Colon (tissue), 2 donors: ENCODE results near the gene CHAT.

Source experiments
- FAIRE-seq: peaks from 2 replicates; lab custom pipeline; 2012; peaks lifted over from hg19 to GRCh38; lab: Jason Lieb, UNC
- donor health status: control.
- donor health status: control.

Gene CHAT

DNA sequence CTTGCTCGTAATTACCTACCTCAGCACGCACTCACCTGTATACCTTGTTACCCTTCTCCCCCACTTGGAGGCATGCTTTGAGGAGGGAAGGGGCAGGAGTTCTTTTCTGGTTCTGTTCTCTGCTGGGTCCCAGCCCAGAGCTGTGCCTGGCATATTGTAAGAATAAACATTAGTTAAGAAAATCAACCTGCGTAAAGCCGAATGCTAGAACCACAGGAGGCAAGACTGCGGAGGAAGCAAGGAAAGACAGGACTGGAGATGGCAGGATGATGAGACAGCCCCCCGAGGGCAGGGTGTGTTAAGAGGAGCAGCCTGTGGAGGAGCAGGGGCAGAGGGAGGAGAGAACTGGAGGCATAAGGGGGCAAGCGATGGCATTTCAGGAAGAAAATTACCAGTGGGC is 75.1 kb downstream of the CHAT start:
- no peak for FAIRE-seq

DNA sequence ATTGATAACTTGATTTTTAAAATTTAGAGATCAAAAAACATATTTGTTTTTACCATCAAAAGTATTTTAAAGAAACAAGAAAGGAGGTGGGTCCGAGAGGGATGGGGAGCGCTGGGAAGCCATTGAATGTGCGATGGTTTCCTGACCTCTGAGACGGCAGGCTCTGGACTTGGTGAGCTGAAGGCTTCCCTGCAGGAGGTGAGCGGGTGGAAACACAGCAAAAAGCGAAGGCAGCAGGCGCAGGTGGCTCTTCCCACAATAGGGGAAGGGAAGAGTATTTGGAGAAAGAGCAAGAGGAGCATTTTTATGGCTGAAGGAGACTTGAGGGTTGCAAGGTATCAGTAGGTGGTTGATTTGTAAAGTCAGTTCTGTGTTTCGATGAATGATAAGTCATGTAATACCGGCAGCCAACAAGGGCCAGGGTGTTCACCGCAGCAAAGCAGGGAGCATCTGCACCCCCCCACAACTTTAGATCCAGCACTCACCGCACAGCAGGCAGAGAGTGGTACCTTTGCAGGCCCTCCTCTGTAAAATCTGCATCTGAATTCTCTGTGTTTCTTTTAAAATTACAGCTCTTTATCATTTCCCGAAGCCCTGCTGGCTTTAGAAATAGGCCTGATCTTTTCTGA is 76.2 kb downstream of the CHAT start:
- no peak for FAIRE-seq

DNA sequence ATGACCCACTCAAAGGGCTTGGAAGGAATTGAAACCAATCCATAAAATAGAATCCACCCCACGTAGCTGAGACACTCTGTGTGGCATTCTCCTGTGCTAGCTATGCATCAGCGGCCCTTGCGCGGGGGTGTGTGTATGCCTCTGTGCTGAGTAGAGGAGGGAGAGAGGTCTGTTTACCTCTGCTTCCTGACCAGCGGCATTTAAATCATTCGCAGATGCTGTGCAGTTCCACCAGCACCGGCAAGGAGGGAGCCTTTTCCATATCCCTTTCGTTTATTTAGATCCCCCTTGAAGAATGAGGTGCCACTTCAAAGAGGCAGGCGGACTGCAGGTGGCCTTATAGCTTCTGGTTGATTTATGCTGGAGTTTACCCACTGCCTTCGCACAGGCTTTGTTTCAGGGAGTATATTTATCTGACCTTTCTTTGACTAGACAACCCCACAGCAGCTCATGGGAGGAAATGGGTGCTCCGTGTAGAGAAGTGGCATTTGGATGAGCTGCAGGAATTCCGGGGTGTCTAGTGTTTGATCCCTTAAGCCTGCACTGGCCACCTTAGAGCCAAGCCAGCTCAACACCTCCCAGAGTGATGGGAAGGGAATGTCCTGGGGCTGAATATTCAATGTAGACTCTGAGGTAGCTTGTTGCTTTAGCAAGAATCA is 77.0 kb downstream of the CHAT start:
- no peak for FAIRE-seq

DNA sequence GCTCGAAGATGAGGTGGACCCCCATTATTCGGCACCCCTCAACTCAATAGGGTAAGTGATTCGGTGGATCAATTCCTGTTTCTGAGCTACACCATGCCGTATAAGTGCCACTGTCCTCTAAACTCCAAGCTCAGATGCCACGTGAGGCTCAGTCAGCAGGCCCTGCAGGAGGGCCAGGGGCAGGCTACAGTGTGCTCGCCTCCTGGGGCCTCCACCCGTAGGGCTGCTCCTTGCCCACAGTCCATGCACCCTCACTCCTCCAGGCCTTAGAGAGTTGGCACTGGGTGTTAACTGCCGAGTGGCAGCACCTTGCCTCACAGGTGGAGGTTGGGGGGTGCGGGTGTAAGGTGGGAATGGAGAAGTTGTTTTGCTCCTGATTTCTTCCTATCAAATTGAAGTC is 77.8 kb downstream of the CHAT start:
- no peak for FAIRE-seq

DNA sequence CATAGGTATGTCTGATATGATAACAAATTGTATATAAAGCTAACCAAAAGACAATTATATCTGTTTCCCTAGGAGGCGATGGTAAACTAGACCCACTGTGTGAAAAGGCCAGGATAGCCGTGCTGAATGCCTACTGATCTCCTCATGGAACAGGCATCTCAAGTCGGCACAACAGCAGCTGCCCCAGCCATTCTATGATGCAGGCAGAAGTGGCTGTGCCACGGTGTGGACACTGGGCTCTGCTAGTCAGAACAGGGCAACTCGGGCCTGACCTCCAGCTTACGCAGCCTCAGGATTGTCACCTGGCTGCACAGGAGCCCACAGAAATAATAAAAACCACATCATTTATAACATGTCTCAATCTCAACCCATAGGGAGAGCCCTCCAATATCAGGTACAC is 80.6 kb downstream of the CHAT start:
- FAIRE-seq: no peak

DNA sequence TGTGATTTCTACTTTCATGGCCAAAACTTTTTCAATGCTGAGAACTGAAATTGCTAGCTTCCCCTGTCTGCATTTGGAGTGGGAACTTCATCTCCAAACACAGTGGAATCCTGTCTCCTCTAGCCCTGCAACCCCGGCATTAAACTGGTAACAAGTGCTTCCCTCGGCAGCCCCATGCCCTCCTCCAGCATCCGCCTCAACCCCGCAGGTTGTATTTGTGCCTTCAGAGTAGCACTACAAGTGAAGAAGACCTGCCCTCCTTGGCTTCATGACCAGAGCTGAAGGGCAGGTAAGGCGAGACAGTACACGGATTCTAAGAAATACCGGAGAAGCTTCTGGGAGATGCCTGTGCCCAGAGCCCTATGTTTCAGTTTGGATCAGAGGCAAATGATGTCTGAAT is 82.5 kb downstream of the CHAT start:
- no peak for FAIRE-seq

DNA sequence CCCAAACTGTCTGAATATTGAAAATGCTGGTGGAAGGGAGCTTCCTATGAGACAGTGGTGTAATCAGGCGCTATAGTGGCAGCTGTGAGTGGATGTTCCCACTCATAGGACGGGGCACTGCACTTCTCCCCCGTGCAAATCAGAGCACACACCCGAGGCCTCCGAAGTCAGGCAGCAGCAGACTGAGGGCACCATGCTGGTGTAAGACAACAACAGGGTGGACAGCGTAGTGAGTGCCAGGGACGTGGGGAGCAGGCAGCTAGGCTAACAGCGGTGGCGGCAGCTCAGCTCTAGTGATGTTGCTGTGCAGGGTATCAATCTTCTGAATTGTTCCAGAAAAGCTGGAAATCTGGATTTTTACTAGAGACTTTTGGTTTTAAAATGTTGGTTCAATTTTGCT is 84.8 kb downstream of the CHAT start:
- no peak for FAIRE-seq

DNA sequence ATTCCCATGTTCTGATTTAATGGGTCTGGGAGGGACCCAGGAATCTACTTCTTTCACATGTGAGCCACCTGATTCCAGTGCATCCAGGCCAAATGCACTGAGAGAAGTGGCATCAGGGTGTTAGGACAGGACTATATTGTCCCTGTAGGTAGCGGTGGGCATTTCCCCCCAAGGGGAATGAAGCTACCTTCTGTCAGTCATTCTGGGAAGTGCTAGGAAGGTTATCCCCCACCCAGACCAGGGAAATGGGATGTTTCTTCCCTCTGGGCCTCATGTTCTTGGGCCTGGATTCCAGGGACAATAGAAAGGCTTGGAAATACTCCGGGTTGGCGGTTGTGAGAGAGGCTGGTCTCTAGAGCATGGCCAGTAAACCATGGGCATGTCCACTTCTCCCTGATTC is 86.4 kb downstream of the CHAT start:
- no peak for FAIRE-seq

DNA sequence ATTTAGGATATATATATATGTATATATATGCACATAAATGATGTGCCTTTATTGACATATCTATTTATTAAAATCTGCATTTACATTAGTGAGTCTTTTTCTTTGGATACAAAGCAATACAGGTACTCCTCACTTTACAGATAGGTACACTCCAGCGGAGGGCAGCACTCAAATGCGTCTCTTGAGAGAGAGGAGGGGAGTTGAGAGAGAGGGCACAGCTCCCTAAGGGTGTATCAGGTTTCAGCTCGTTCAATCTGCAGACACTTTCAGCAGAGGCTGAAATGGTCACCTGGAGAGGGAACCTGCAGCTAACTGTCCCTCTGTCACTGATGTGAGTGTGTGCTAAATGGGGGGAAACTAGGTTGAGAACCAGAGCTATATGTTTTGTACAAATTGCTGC is 87.2 kb downstream of the CHAT start:
- FAIRE-seq: no peak

DNA sequence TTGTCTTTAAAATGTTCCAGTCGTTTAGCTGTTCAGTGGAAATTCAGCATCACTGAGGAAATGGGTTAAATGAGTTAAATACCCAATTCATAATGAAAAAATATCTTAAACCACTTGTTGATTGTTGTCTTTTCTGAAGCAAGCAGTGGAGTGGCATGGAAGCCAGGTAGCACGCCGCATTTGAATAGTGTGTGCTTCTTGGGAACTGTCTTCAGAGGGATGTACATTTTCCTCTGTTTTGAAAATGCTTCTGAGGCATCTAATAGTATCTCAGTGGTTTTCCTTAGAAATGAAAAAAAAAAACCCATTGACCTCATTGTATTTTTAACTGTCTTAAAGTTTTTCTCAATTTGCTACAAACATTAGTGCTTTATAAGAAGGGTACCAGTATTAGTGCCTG is 93.7 kb downstream of the CHAT start:
- FAIRE-seq: no peak

DNA sequence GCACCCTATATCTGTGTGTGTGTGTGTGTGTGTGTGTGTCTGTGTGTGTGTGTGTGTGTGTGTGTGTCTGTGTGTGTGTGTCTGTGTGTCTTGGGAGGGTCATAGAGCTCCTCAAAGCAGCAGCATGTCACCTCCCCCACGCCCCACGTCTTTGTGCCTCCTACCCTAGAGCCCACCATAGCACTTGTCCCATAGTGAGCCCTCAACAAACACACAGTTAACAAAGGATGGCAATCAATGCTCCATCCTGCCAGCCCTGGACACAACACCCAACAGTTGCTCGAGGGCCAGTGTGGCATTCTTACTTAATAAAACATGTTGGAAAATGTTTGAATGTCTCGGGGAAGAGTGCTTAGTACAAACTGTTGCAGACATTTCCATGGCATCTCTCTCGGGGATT is 96.1 kb downstream of the CHAT start:
- FAIRE-seq: no peak

DNA sequence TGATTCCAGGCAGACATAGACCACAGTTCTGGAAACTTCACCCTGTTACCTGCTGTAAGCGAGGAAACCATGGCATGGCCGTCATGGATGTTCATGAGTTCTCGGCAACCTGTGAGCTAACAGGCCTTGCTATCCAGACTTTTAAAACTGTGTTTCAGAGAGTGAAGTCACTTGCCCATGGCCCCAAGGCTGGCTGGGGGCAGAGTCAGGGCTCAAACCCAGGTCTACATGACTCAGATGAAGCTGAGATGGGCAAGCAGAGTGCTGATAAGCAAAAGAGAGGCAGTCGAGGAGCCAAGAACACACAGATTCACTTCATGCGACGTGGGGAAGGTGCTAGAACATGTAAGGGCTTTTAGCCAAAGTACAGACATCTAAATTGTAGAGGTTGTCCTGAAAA is 97.1 kb downstream of the CHAT start:
- no peak for FAIRE-seq

DNA sequence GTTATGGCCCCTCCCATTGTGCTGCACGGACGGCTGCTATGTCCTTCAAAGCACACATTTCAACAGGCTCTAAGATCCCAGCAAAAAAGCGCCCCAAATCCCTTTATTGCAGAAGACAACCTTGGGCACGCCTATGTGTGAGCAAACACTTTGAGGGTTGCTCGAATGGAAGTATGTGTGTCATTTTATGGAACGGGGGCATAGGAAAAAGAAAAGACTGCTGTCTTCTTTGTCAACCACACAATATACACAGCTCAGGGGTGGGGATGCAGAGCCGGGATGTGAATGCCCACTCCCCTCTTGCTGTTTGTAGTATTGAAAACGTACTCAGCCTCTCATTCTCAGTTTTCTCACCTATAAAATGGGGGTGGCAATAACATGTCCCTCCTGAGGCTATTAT is 97.6 kb downstream of the CHAT start:
- FAIRE-seq: no peak

DNA sequence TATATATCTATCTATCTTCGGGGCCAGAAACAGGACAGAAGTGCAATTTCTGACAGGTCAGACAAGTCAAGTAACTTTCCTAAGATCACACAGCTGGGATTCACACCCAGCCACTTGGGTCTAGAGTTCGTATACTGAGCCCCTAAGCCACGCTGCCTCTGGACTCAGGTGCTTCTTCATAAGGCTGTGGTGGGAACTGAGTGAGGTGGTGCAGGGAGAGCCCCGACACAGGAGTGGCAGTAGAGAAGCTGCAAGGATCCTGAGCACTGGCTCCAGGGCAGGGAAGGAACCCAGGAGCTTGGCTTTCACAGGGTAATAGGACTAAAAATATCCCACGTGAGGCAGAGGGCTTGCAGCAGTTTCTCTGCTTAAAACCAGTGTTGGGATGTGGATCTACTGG is 99.4 kb downstream of the CHAT start:
- no peak for FAIRE-seq
